Measurements from ENCODE around the gene FAM47E.

DNA sequence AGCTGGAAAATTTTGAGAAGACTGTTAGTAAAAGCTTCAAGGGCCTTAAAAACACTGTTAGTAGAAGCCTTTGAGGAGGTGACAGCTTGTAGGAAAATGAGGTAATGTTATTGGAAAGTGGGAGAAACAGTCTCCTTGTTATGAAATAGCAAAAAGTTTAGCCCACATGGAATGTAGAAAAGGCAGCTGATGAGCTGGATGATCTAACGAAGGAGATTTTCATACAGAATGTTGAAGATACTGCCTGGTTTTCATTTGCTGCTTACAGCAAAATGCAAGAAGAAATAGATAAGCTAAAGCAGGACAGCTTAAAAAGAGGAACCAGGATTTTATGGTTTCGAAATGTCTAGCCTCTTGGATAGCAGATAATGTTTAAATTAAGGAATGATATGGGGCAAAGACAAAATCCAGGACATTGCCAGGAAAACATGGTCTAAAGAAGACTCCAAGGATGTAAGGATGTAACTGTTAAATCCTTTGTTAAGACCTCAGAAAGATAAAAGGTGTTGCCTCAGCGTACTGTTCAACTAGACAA, 44.8 kb downstream of the FAM47E start:
- TF ChIP-seq EZH2 (IDR thresholded peaks at IDR 0.05; ENCODE audit: insufficient read depth, poor library complexity, severe bottlenecking) (no peak), EZH2phosphoT487 (IDR thresholded peaks at IDR 0.05; ENCODE audit: insufficient read depth, low read depth) (no peak)
